GM18511 (cell line): ENCODE results near the gene ARPC5.
"Not testable (repeated sequence)": the region's sequence is repeated elsewhere in the genome, so short reads cannot be mapped to it uniquely, and the experiment has no call there.

Source experiments
- ATAC-seq: cut with Tn5 transposase; IDR thresholded peaks from one replicate; pipeline ENCODE4 v1.9.1; 2021; ENCODE audit warnings: mild to moderate bottlenecking, moderate library complexity; ENCODE audit not compliant: unreplicated experiment

Gene ARPC5

DNA sequence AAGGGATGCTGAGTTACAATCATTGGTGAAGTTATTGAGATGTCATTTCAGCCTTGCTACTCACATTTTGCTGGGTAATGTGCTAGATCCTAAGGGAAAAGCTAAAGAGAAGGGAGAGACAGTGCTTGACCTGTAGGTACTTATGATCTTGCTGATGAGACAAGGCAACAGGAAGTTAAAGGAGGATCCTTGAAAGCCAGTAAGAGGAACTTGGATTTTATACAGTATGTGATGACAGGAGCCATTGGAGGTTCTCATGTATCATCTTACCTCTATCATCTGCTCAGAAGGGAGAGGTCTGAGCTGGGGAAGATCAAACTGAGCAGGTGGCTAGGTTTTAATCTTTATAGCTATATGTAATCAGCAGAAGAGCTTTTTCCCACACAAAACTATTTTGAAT lies 11.2 kb upstream of the ARPC5 start:
- ATAC-seq, result no peak

DNA sequence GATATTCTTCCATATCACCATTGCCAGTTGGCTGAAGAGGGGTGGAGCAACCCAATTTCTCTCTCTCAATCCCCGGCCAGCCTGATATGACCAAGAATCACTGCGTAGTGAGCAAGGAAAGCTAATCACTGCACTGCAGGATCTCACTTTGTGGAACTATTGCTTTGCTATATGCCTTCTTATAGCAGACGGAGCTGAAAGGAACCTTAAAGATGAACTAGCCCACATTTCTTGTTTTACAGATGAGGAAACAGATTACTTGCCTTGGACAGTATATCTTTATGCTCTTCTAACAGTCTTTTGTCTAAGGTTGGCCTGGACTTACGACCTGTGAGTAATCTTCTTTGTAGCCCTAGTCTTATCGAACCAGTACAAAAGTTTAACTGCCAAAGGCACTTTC lies 9.9 kb upstream of the ARPC5 start:
- ATAC-seq, result no peak

DNA sequence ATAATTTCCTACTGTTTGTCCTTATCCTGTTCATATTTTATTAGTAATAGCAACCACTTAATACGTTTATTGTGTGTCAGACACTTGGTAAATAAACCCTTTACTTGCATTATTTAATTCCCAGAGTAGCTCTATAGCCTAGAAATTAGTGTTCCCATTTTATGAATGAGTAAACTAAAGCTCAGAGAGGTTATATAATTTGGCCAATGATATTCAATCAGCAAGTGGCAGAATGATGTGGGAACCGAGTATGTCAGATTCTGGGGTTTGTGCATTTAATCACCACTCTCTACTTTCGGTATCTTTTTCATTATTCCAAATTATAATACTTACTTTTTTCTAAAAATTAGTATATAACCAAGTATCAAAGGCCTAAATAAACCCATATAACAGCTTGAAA lies 6.6 kb upstream of the ARPC5 start:
- no peak for ATAC-seq

DNA sequence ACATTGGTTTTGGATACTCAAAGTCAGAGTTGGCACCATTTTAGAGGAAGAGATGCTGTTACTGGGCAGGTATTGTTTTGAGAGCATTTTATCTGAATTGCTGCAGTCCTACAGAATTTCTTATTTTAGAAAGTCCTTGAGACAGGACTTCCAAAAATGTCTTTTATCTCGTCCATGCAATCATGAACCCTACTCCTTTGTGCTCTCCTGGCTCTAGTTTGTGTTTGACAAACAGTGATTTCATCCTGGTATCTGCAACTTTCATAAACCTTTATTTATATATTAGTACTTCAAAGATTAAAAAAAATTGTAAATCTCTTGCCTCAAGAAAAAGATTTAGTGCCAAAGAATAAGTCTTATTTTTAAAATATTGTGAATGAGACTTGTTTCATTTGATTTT lies 4.6 kb upstream of the ARPC5 start:
- no peak for ATAC-seq

DNA sequence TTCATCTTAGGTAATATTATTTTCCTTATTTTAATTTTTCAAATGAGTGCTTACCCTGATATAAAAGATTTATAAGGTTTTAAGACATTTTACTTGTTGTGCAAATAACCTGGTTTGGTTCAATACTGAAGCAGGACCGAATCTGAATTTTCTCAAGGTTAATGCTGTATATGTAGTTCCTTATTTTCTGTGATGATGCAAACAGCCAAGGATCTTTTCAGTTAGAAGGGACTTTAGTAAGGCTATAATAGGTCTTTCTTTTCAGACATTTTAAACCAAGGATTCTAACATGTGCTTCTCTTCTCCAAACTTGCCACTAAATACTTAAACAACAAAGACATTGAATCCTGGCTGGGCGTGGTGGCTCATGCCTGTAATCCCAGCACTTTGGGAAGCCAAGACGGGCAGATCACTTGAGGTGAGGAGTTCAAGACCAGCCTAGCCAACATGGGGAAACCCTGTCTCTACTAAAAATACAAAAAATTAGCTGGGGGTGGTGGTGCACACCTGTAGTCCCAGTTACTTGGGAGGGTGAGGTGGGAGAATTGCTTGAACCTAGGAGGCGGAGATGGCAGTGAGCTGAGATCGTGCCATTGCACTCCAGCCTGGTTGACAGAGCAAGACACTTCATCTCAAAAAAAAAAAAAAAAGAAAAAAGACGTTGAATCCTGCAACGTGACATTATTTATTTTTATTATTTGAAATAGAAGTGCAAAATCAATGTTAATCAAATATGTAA lies 3.2 kb upstream of the ARPC5 start:
- ATAC-seq, result no peak

DNA sequence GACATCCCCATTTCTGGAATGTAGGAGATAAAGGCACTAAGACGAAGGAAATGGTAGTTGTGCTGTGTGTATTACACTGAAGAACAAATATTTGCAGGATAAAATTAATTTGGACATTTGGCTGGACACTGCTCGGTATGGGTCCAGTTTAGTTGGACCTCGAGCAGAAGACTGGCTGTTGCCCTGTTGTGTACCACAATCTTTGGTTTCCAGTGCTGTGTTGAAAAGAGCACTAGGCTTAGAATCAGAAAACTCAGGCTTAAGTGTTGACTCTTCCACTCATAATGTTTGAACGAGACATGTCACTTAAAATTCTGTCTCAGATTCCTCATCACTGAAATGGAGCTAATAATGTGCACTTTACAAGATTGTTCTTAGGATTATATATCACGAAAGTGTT lies 1.2 kb upstream of the ARPC5 start:
- ATAC-seq, result no peak

DNA sequence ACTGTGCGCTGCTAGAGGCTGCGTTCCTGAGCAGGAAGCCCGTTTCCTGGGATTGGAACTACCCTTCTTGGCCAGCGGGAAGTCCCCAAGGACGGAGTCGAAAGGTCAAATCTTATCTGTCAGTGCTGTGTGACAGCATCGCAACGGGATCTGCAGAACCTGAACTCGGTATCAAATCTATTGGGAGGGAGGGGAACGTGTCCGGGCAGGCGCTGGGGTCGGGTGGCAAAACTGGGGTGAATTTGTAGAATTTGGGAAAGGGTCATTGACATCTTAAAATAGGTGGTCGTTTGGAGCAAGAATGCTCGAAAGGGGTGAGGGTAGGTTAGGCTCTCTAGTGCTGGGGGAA lies 725 bp upstream of the ARPC5 start:
- ATAC-seq, result no peak

DNA sequence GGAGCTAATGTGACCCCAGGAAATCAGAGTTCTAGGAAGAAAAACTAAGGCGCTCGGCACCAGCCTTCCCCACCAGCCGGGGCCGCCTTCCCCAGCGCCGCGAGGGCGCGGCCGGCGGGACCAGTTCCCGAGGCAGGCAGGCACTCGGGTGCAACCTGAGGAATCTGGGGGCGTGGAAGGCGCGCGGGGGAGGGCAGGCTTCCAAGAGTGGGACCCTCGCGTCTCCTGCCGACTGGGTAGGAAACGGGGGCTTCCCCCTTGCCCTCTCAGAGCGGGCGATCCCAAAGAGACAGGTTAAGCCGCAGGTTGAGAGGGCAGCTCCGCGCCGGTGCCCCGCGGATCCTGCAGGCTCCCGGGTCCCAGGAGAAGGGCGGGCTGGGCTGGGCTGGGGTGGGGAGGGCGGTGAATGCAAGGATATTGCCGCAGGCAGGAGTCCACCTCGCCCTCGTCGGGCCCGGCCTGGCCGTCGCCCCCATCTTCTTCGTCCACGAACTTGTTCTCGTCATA lies 431 bp downstream of the ARPC5 start:
- ATAC-seq, result peak; percentile 9

DNA sequence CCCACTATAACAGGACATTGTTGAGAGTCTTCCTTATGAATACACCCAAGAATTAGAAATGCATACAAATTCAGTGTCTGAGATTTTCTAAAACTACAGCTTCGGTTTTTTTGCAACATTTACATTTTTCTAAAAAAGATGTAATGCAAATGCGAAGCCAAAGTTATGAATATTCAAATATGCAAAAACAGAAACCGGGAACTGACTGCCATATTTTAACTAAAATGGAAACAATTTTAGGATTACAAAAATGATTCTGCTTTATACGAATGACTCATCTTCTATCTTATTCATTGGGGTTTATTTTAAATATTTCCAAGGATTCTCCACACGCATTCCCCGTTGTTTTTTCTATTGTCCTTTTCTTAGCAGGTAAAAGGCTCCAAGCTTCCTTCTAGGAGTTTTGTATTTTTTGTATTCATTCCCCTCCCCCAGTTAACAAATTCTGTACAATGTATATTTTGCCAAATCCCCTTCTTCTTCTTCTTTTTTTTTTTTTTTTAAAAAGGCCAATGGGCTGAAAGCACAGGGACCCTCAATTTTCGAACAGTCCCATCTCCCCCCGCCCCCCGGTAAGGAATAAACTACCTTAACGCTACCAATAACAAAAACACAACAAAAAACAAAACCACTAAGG lies 1.0 kb downstream of the ARPC5 start:
- ATAC-seq, result no peak

DNA sequence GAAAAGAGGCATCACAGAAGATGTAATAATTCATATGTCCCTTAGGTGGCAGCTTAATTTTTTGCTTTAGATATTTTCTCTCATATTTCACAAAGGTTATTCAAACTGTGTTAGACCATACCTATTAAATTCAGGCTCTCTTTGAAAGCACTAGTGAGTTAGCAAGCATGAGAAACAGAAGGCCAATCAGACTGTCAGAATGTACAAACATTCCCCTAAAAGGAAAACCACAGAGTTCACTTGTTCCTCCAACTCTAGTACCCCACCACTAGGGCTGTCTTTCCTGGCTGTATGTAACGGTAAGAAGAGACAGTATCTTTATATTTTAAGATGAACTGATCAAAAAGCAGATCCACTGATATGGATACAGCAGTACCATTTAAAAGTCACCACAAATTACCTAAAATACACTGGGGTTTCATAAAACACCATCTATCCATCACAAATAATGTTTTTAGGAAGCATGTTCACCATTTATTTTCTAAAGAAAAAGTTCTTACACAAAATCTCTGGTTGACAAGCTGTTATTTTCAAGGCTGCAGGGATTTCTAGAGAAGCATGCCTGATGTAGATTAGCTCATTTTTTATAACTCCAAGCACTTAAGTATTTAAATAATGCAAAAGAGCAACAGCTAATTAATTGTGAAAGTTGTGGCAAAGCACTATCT lies 1.8 kb downstream of the ARPC5 start:
- peak; percentile 45 for ATAC-seq

DNA sequence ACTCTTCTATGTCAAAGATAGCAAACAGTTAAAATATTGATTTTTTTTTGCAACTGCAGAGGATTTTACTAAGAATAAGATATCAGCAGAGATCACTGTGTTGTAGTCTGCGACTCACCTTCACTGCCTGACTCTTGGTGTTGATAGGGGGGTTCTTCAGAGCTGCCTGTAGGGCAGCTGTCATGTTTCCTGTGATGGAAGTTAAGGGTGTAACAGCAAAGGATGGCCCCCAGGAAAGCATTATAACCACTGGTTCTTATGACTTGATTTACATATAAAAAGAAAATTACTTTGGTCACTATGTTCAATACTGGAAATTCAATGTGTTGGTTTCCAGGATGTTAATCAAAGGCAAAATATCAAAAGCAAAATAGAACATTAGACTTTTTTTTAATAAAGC lies 2.6 kb downstream of the ARPC5 start:
- no peak for ATAC-seq

DNA sequence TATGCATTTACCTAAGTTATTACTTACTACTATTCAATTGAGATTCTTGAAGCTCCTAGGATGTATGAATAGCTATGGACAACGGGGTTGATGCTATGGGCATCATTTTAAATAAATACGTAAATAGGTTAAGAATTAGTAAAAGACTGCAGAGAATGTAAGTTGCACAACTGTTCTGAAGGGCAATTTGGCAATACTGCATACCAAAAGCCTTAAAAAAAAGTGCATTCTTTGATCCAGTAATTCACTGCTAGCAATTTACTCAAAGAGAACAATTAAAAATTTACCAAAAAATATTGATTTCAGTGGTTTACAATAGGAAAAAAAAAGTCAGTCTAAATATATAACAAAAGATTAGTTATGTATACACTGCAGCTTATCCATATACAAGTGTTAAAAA lies 3.5 kb downstream of the ARPC5 start:
- ATAC-seq, result no peak

DNA sequence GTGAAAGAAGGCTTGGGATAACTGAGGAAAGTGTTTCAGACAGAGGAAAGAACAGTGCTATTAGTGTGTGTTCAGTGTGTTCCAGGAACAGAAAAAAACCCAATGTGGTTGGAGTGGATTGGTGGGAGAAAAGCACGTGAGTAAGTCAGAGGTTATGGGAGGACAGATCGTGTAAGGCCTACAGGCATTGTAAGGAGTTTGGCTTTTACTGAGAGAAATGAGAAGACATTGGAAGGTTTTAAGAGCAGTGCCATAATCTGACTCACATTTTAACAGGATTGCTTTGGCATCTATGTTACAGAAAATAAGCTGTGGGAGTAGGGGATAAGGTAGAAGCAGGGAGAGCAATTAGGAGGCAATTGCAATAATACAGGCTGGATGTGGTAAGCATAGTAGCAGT lies 4.8 kb downstream of the ARPC5 start:
- no peak for ATAC-seq

DNA sequence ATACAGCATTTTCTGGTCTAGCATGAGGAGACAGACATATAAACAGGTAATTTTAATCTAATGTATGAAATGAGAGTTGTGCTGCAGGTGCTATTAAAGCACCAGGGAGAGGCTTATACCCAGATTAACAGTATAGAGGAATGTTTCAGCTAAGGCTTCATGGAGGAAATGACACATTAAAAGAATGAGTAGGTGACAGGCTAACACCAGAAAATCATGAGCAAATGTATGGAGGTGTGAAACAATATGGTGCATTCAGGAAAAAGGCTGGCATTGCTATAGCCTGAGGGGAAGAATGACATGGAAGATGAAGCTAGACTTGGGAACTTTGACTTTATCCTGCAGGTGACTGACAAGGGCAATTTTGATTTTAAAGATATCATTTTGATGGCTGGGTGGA lies 7.0 kb downstream of the ARPC5 start:
- ATAC-seq, result no peak

DNA sequence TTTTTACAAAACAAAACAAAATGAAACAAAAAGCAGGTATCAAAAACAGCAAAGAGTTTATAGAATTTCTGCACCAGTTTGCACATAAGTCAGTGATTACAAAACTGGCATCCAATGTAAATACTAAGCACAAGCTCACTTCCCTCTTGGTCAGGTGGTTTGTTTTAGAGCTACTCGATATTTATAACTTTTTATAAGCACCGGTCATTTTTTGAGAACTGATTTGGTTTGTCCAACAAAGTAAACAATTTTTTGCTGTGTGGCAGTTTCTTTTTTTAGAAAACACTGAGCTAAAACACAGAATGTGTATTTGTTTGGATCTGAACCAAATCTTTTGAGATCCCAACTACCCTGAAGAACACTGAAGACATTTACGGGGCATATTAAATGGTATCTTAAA lies 9.3 kb downstream of the ARPC5 start:
- not testable (repeated sequence) for ATAC-seq

DNA sequence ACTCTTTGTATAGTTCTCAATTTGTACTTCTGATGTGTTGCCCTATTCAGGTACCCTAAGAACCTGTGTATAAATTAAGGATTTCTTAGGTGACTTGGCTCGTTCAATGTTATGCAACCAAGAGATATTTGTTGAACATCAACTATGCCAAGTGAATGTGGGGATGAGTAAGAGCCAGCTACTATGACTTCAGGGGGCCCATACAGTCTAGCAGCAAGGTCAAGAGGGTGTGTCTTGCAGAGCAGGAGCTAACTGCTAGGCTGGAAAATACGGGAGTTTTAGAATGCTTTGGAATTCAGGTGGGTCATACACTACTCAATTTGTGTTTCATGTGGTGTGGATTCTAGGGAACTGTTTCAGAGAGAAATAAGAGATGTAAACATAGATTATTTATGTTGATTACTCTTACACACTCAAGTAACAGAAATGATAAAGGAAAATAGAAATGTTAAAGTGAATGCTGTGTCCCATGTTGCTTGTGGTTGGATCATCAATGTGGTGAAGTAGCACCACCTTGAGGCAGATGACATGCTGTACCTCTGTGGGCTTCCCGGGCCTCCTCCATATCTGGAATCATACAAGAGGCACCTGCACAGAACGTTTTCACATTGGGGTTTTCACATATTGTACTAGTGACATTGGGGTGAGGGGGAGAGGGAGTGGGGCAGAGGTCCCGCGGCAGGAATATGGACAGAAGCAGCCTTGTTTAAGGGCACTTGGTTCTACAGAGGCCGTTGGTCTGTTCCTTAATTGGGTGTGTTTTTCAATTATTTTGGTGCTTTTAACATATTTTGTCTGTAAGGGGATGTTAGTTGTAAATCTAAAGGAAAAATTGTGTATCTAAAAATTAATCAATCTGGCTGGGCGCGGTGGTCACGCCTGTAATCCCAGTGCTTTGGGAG lies 12.4 kb downstream of the ARPC5 start:
- peak; percentile 91 for ATAC-seq

DNA sequence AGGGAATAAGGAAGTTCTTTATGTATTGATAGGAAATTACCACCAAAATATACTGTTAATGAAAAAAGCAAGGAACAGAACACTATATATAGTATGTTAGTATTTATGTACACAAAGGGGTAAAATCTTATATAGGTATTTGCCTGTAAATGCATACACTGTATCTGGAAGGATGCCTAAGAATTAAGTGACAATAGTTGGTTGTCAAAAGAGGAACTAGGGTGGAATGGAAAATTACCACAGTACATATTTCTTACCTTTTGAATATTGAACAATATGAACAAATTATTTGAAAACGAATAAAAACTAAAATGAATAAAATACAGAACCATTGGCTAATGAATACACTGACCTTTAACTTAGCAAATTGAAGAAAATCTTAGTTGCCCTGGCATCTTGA lies 13.6 kb downstream of the ARPC5 start:
- no peak for ATAC-seq

DNA sequence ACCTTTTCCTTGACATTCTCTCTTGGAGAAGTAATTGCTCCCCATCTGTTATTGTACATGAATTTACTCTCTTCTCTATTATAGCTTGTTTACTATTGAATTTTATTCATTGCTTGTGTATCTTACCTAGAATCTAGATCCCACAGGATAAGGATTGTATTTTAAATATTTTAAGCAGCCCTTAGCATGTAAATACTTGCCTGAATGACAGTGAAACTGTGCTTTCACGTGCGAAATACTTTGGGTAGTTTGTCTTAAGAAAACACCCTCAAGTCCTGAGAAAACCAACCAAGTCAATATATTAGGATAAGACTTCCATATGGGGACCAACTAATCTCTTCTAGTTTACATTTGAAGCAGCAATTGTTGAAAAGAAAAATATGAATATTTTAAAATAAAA lies 15.3 kb downstream of the ARPC5 start:
- ATAC-seq, result no peak

DNA sequence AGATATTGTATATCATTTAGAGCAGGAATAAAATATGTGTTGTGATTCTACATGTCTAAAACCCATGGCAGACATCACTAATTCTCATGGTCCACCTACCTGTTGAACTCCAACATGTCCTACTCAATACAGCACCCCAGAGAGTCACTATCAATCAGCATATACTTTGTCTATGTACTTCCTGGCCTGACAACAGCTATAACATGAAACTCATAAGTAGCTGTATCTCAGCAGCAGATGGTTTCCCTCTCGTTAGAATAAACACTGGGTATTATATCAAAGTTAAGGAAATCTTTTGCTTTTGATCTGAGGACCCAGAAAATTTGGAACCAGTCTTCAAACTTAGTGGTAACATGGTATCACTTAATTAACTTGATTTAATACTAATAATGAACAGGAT lies 15.8 kb downstream of the ARPC5 start:
- no peak for ATAC-seq

DNA sequence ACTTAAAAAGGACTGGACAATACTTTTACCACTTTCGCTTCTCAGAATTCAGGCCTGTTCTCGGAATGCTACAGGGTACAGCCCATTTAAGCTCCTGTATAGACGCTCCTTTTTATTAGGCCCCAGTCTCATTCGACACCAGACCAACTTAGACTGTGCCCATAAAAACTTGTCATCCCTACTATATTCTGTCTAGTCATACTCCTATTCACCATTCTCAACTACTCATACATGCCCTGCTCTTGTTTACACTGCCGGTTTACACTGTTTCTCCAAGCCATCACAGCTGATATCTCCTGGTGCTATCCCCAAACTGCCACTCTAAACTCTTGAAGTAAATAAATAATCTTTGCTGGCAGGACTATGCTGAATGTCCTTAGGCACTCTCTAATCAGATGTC lies 17.4 kb downstream of the ARPC5 start:
- ATAC-seq, result not testable (repeated sequence)

DNA sequence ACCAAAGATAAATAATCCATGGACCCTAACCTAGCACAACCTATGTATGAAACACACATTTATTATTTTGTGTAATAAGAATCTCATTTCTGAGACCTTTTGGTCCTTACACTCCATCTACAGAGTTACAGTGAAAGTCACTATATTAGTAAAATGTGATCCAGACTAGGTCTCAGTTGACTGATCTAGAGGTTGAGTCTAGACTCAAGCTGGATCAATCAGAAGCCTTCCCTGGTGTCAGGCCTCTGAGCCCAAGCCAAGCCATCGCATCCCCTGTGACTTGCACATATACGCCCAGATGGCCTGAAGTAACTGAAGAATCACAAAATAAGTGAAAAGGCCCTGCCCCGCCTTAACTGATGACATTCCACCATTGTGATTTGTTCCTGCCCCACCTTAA lies 22.6 kb downstream of the ARPC5 start:
- not testable (repeated sequence) for ATAC-seq
